Liver (tissue), 9 donors: ENCODE results near the gene CPS1. TPM values are rescaled to one million over a fixed set of nuclear protein-coding genes. Genes with fewer than 3 reads are reported as not detected.

Experiments
- DNase-seq: peaks from one replicate; pipeline ENCODE4 v3.0.0-alpha.2; 2017; ENCODE audit warnings: low spot score
- H3K27ac ChIP-seq, 2 donors: one replicate each; pipeline ENCODE4 v1.7.0; 2013; ENCODE audit warnings: inconsistent platforms in 2 of 2, low read length in 2 of 2, control low read depth in 1 of 2, low read depth in 1 of 2, mild to moderate bottlenecking in 1 of 2
- H3K27me3 ChIP-seq, 4 donors: one replicate each; pipeline versions ENCODE4 v1.6.1 to v1.7.0; 2013; ENCODE audit warnings: low read length in 3 of 4, inconsistent platforms in 1 of 4, mild to moderate bottlenecking in 1 of 4, moderate library complexity in 1 of 4; ENCODE audit not compliant: control insufficient read depth in 4 of 4, insufficient read depth in 4 of 4
- H3K36me3 ChIP-seq, 4 donors: one replicate each; pipeline versions ENCODE4 v1.6.1 to v1.7.0; 2013; ENCODE audit warnings: low read length in 3 of 4, mild to moderate bottlenecking in 3 of 4, low read depth in 1 of 4, moderate library complexity in 1 of 4; ENCODE audit not compliant: control insufficient read depth in 4 of 4, insufficient read depth in 3 of 4
- H3K4me1 ChIP-seq, 4 donors: one replicate each; pipeline versions ENCODE4 v1.6.1 to v1.7.0; 2013; ENCODE audit warnings: low read length in 3 of 4, mild to moderate bottlenecking in 3 of 4, moderate library complexity in 1 of 4; ENCODE audit not compliant: control insufficient read depth in 4 of 4, insufficient read depth in 4 of 4
- H3K4me3 ChIP-seq, 3 donors: one replicate each; pipeline versions ENCODE4 v1.6.1 to v1.7.0; 2013; ENCODE audit warnings: low read length in 3 of 3, control low read depth in 1 of 3, low read depth in 1 of 3, mild to moderate bottlenecking in 1 of 3
- H3K9ac ChIP-seq, 2 donors: one replicate each; pipeline ENCODE4 v1.7.0; 2013; ENCODE audit warnings: low read length in 2 of 2, mild to moderate bottlenecking in 2 of 2, moderate library complexity in 2 of 2, control low read depth in 1 of 2, low read depth in 1 of 2
- H3K9me3 ChIP-seq, 4 donors: one replicate each; pipeline versions ENCODE4 v1.6.1 to v1.7.0; 2013; ENCODE audit warnings: low read length in 3 of 4; ENCODE audit not compliant: control insufficient read depth in 4 of 4
- CTCF ChIP-seq: fragments of 150-350 bp; IDR thresholded peaks from 2 replicates; pipeline ENCODE4 v1.5.1; 2017; ENCODE audit warnings: improper control_type of control experiment, low read depth, low read length; ENCODE audit not compliant: missing input control
- EGR1 ChIP-seq, 2 donors: IDR thresholded peaks; 2 replicates each; pipeline ENCODE4 v1.6.1; 2016 to 2018; ENCODE audit warnings: antibody characterized with exemption in 2 of 2, low read depth in 2 of 2
- FOXA1 ChIP-seq: IDR thresholded peaks from 2 replicates; pipeline ENCODE4 v1.6.1; 2016; ENCODE audit warnings: antibody characterized with exemption
- FOXA2 ChIP-seq: IDR thresholded peaks from 2 replicates; pipeline ENCODE4 v1.6.1; 2016; ENCODE audit warnings: antibody characterized with exemption
- GABPA ChIP-seq, 2 donors: IDR thresholded peaks in 1 of 2; conservative IDR thresholded peaks in 1 of 2; 2 replicates each; pipeline ENCODE4 v1.6.1; 2016; ENCODE audit warnings: antibody characterized with exemption in 2 of 2, mild to moderate bottlenecking in 1 of 2, moderate library complexity in 1 of 2
- HNF4A ChIP-seq, 2 donors: conservative IDR thresholded peaks; 2 replicates each; pipeline ENCODE4 v1.6.1; 2016; ENCODE audit warnings: antibody characterized with exemption in 2 of 2, mild to moderate bottlenecking in 2 of 2
- HNF4G ChIP-seq: IDR thresholded peaks from 2 replicates; pipeline ENCODE4 v1.6.1; 2016; ENCODE audit warnings: antibody characterized with exemption
- JUND ChIP-seq, 2 donors: IDR thresholded peaks; 2 replicates each; pipeline ENCODE4 v1.6.1; 2016; ENCODE audit warnings: antibody characterized with exemption in 2 of 2
- MAX ChIP-seq: IDR thresholded peaks from 2 replicates; pipeline ENCODE4 v1.6.1; 2016; ENCODE audit warnings: antibody characterized with exemption
- NR2F2 ChIP-seq: IDR thresholded peaks from 2 replicates; pipeline ENCODE4 v1.6.1; 2016; ENCODE audit warnings: antibody characterized with exemption
- RAD21 ChIP-seq, 2 donors: IDR thresholded peaks; 2 replicates each; pipeline ENCODE4 v1.6.1; 2016; ENCODE audit warnings: antibody characterized with exemption in 2 of 2, mild to moderate bottlenecking in 2 of 2
- RXRA ChIP-seq, 2 donors: IDR thresholded peaks; 2 replicates each; pipeline ENCODE4 v1.6.1; 2017 to 2018; ENCODE audit warnings: antibody characterized with exemption in 2 of 2, mild to moderate bottlenecking in 1 of 2
- SP1 ChIP-seq: IDR thresholded peaks from 2 replicates; pipeline ENCODE4 v1.6.1; 2018; ENCODE audit warnings: antibody characterized with exemption, mild to moderate bottlenecking
- TAF1 ChIP-seq: conservative IDR thresholded peaks from 2 replicates; pipeline ENCODE4 v1.6.1; 2016; ENCODE audit warnings: antibody characterized with exemption, mild to moderate bottlenecking
- YY1 ChIP-seq: IDR thresholded peaks from 2 replicates; pipeline ENCODE4 v1.6.1; 2016; ENCODE audit warnings: antibody characterized with exemption, mild to moderate bottlenecking
- ZBTB33 ChIP-seq: IDR thresholded peaks from 2 replicates; pipeline ENCODE4 v1.6.1; 2016; ENCODE audit warnings: antibody characterized with exemption
- WGBS: extraction: QIAGEN DNeasy Blood & Tissue Kit; methylation state at CpG from one replicate; pipeline ENCODE4 v1.1.7; 2013; 5-methylcytosine and 5-hydroxymethylcytosine counted together
- polyA plus RNA-seq, 2 donors: library from polyadenylated mRNA; stranded (reverse) in 1 of 2; unstranded in 1 of 2; fragments of 200-250 nt in 1 of 2; fragments of >200 nt in 1 of 2; fragmentation: Nextera tagmentation in 1 of 2; extraction: Ambion mirVana in 1 of 2; gene quantifications; one replicate each; pipeline versions ENCODE4 v1.2.1 to v1.2.3, GENCODE V29; 2013 to 2015
- total RNA-seq, 2 donors: library from RNA; depleted of rRNA; stranded (reverse); fragments of >200 nt; gene quantifications; one replicate each; pipeline ENCODE4 v1.2.3, GENCODE V29; 2014
- TF ChIP-seq, protein P1 (sequence below): IDR thresholded peaks from 2 replicates; pipeline ENCODE4 v1.6.1; 2016; ENCODE audit warnings: antibody characterized with exemption, mild to moderate bottlenecking
- TF ChIP-seq, protein P2 (sequence below): IDR thresholded peaks from 2 replicates; pipeline ENCODE4 v1.6.1; 2016; ENCODE audit warnings: antibody characterized with exemption
- donor health status: healthy.
- donor health status: healthy.
- donor health status: healthy.
- donor health status: healthy.
- donor health status: healthy.

The CPS1 gene
- total and polyA plus RNA-seq, 4 donors = 469 to 930 (median 575) TPM

GRCh38 chr2:210630873-210631560 lies 74.6 kb downstream of the CPS1 start:
- peaks cover 0 to 42% (median 17%) of the 10 kb centered on the region in 4 donors for H3K36me3 ChIP-seq
- WGBS = 77% methylated on average over 5 of the region's 5 CpGs
- TF ChIP-seq YY1 (no peak), JUND (IDR thresholded peaks at IDR 0.05) (no peak), CTCF (no peak), EGR1 (IDR thresholded peaks at IDR 0.05; ENCODE audit: low read depth in 2 of 2) (no peak), FOXA2 (no peak), HNF4A (conservative IDR thresholded peaks at IDR 0.05) (no peak), SP1 (no peak), RXRA (IDR thresholded peaks at IDR 0.05) (no peak), MAX (no peak), TAF1 (no peak), FOXA1 (no peak), ZBTB33 (no peak), HNF4G (no peak), NR2F2 (no peak), GABPA (IDR thresholded peaks at IDR 0.05 in 1 of 2, conservative IDR thresholded peaks at IDR 0.05 in 1 of 2) (no peak), RAD21 (IDR thresholded peaks at IDR 0.05) (no peak)
- TF ChIP-seq, protein P1, sequence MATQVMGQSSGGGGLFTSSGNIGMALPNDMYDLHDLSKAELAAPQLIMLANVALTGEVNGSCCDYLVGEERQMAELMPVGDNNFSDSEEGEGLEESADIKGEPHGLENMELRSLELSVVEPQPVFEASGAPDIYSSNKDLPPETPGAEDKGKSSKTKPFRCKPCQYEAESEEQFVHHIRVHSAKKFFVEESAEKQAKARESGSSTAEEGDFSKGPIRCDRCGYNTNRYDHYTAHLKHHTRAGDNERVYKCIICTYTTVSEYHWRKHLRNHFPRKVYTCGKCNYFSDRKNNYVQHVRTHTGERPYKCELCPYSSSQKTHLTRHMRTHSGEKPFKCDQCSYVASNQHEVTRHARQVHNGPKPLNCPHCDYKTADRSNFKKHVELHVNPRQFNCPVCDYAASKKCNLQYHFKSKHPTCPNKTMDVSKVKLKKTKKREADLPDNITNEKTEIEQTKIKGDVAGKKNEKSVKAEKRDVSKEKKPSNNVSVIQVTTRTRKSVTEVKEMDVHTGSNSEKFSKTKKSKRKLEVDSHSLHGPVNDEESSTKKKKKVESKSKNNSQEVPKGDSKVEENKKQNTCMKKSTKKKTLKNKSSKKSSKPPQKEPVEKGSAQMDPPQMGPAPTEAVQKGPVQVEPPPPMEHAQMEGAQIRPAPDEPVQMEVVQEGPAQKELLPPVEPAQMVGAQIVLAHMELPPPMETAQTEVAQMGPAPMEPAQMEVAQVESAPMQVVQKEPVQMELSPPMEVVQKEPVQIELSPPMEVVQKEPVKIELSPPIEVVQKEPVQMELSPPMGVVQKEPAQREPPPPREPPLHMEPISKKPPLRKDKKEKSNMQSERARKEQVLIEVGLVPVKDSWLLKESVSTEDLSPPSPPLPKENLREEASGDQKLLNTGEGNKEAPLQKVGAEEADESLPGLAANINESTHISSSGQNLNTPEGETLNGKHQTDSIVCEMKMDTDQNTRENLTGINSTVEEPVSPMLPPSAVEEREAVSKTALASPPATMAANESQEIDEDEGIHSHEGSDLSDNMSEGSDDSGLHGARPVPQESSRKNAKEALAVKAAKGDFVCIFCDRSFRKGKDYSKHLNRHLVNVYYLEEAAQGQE = no peak
- TF ChIP-seq, protein P2, sequence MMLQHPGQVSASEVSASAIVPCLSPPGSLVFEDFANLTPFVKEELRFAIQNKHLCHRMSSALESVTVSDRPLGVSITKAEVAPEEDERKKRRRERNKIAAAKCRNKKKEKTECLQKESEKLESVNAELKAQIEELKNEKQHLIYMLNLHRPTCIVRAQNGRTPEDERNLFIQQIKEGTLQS = no peak

More at GRCh38 chr2:210630873-210631560, 74.6 kb downstream of the CPS1 start:
- H3K27me3 ChIP-seq = no peaks in the 10 kb centered on the region
- H3K9ac ChIP-seq = no peak overlapping the region
- no peaks in the 10 kb centered on the region for H3K9me3 ChIP-seq
- H3K27ac ChIP-seq = no peak overlapping the region
- no peaks in the 10 kb centered on the region for H3K4me1 ChIP-seq
- H3K4me3 ChIP-seq = no peak overlapping the region
- DNase-seq = no peak
